AG08396 (cell line): Measurements from ENCODE around the gene HIVEP3.
A peak's percentile ranks its signal among the peaks of the same experiment; 100 is the strongest.

ENCODE experiments used
- DNase-seq: peaks from one replicate; pipeline ENCODE4 v3.0.0; 2012; ENCODE audit warnings: low spot score, mixed read lengths

The HIVEP3 gene

DNA sequence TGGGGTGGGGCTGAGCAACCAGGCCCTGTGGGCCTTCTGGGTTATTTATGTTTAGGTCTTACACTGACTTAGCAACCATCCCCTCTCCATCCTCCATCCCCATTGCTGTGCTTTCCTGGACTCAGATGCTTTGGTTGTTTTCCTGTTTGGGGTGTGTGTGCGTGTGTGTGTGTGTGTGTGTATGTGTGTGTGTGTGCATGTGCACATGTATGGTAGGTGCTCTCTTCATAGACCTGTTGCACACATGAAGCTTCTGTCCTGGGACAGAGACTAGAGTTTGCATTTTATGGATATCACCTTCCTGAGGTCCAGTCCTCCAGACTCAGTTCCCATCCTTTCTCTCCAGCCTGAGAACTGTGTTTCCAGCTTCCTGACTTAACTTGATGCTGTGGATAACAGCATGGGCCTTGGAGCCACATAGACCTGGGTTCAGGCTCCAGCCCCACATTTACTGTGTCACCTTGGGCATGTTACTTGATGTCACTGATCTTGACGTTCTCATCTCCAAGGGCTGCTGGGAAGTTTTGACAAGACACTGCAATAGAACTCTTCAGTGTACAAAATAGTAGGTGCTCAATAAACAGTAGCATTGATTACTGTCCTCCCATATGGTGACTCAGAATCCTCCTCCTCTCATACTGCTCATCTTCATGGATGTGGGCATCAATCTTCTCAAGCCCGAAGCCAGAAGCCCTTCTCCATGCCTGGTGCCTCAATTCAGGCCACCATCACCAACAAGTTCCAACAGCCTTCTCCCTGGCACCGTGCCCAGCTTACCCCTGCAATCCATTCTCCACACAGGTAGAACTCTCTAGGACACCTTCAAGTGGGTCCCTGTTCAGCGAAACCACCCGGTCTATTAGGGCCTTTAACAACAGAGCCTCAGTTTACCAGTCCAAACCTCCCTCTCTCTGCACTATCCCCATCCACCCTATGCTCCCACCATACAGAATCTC lies 252.5 kb downstream of the HIVEP3 start:
- no peak for DNase-seq

DNA sequence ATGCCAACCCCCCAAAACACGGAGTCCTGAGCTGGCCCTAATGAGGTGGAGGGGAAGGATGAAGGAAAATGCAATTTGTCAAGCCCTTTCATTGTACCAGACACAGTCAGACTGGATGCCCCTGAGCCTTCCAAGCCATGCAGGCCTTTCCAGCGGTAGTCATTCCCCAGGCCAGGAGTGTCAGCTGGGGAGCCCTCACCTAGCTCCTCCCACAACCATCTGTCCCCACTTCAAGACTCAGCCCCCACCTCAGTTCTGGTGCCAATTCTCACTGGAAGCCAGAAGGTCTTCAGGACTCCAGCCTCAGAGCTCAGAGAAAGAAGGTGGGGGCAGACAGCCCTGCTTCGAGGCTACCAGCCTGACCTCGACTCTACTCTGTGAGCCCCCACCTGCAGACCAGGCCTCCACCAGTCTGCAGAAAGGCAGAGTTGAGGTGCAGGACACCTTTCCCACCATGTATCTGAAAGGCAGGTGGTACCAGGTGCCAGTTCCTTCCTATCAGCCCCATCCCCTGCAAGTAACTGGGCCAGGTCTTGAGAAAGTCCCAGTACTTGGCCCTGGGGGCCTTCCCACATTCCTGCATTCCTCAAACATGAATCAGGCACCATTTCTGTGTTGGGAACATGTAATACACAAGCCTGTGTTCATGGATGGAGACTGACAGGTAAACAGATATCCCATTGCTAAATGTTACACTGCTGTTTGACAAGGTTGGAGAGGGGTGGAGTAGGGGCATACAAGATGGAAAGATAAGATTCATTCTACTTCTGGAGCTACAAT lies 253.7 kb downstream of the HIVEP3 start:
- DNase-seq, result peak; percentile 52

DNA sequence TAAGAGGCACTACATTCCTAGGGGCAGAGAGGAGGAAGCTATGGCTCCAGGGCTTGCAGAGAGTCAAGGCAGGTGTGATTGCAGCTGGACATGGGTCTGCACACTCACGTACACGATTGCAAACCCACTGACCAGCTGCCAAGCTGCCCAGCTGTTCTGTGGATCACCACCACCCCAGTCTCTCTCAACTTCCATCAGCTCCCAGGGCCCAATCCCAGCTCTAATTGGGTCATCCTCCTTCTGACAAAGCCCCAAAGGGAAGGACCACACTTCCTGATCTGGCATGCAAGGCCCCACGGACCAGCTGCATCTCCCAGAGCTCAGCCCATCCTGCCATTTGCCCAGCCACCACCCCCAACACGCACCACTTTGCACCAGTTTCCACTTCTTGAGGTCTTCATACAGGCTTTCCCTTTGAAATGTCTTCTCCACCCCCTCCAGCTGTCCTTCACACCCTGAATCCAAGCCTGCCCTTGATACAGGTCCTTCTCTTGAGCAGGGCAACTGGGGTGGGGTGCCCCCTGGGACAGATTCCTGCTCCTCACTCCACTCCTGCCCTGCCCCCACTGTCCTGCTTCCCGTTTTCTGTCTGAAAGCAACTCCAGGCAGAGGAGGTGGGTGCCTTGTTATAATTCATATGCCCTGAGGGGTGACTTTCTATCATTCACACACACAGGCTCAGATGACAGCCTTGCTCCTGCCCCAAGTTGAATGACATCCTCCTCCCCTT lies 254.9 kb downstream of the HIVEP3 start:
- DNase-seq, result no peak

DNA sequence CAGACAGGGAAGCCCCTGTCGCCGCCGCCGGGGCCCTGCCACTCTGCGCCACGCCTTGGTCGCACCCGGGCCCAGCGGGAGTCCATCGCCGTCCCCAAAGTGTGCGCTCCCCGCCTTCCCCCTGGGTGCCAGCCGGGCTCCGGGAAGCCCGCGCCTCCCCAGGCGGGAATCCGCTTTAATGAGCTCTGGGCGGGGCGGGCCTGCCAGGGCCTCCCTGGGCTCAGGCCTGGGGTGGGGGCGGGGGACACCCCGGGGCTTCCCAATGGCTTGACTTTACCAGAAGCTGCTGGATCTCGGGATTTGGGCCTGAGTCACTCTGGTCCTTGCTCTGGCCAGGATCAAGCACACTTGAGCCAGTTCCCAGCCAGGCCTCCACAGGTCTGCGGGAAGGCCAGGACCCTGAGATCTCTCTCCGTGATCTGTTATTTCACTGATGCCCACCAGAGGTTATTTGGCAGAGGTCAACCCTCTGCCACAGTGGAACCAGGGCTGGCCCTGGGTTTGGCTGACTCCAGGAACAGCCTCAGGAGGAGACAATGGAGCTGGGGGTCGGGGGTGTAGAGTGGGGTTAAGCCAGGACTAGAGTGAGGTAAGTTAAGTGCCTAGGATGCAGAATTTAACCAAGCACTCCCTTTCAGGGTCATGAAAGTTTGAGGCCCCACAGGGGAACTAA lies 255.8 kb downstream of the HIVEP3 start:
- DNase-seq, result peak; percentile 81

DNA sequence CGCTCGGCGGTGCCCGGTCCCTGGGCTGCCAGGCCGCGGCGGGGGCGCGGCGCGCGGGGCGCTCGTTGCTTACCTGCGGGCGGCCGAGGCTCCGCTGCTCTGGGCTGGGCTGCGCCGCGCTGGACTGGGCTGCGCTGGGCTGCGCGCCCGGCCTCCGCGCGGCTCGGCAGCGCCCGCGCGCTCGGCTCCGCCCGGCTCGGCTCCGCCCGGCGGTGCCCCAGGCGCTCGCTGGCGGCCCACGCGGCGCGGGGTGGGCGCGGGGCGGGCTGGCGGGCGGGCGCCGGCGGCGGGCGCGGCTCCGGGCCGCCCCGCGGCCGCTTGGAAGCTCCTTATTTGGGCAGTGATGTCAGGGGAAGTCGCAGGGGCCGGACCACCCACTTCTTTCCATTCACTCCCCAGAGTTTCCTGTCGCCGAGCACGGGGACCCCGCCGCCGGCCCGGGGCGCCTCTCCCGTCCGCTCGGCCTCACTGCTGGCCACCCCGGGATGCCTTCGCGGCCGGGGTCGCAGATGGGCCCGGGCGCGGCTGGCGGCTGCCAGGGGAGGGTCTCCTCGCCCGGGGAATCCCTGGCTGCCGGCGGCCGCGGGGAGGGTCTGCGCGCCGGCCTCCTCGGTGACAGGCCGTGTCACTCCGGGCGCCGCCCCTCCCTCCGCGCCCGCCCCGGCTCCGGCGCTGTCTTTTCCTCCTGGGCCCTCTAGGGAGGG lies 256.5 kb downstream of the HIVEP3 start:
- peak; percentile 94 for DNase-seq

DNA sequence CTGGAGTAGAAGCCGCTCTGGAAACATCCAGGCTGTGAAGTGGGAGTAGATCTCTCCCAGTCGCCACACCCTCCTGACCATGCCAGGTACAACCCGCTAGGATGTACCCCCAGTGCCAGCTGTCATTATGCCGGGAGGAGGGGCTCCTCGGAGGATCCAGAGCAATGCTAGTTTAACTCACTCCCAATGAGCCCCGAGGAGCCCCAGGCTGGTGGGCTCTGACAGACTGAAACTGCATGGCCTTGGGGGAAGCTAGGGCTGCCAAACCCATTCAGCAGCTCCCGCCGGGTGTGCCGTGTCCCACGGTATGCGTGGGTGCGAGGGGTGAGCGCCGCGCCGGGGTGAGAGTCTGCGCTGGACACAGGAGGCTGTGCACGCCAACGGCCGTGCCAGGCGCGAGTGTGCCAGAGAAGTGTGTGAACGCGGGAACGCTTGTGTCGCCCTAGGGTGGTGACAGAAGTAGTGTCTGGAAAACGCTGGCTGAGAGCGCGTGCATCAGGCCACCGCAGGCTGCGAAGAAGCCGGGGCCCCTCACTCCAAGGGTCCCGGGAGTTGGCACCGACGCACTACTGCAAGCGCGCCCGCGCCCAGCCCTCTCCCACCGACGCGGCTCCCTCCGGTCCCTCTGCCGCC lies 257.2 kb downstream of the HIVEP3 start:
- DNase-seq, result peak; percentile 27

DNA sequence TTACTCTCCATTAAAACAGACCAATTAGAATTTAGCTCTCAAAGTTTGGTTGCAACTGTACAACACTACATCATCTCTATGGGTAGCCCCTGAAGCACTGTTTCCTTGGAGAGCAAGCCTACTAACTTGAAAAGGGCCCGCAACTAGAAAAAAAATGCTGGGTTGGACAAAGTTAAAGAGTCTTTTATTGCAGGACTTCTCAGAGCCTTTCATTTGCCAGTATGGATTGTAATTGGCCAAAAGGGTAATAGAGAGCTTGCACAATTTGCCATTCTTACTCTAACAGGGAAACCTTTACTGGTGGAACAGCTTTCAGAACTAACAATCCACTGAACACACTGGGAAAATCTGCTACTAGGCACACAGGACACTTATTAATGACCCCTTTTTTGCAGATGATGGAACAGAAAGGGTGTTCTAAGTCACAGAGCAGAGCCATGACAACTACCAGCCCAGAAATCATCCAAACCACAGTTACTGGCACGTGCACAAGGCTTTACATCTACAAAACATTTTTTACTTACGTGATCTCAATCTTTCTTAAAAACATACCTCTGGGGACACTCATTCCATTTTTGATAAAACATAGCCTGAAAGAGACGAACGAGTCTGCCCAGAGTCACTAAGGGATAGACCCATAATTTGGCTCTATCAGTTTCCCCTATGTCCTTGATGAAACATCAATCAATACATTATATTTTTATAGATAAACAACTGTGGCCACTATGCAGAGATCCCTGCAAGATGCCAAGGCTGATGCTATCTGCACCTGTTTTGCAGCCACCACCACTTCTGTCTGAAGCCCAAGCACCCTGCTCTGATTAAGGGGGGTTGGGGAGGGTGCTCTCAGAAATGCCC lies 257.9 kb downstream of the HIVEP3 start:
- DNase-seq, result no peak

DNA sequence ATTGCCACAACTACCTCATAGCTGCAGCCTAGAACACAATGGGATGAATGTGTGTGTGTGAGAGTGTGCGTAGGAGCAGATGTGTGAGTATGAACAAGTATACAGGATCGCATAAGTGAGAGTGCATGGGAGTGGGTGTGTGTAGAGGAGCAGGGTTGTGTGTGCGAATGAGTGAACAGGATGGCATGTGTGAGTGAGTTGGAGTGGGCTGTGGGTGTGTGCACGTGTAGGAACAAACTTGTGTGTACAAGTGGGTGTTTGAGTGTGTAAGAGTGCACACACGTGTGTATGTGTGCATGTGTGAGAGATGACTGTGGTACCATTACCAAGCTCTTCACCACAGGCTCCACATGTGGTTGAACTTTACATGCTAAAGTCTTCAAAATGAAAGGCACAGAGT lies 258.8 kb downstream of the HIVEP3 start:
- no peak for DNase-seq

DNA sequence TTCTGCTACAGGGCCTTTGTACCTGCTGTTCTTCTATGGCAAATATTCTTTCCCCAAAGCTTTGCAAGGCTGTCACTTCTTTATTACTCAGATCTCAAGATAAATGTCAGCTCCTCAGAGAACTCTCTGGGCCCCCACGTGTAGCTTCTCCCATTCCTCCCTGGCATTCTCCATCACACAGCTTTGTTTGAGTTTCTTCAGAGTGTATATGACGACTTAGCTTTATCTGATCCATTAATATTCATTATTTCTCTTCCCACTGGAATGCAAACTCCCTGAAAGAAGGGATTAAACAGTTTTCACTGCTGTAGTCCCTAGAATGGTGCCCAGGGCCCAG lies 259.6 kb downstream of the HIVEP3 start:
- no peak for DNase-seq

DNA sequence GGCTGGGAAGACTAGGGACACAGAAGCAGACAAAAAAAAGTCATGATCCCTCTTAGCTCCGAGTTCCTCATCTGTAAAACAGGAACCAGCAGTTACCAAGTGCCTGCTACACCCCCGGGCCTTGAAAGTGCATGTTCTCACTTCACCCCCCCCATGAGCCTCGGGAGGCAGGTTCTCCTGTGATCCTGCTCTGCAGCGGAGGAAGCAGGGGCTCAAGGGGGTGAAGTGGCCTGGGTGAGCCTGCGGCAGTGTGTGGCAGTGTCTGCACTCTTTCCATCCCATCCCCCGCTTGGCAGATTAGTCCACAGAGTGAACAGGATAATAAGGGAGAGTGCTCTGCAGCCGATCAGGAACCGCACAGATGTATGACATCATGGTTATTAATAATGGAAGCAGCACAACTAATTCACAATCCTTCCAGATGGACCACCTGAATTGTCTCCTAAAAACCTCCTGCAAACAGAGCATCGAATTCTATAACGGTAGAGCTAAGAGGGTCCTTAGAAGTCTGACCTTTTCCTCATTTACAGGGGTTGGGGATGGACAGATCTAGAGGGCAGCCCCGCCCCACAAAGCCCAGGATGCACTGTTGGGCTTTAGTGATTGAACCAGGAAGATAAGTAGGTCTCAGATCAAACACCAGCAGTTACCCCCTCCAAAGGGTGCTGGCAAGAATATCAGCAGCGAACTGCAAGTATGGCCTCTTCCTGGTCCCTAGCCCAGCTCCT lies 260.1 kb downstream of the HIVEP3 start:
- DNase-seq, result no peak

DNA sequence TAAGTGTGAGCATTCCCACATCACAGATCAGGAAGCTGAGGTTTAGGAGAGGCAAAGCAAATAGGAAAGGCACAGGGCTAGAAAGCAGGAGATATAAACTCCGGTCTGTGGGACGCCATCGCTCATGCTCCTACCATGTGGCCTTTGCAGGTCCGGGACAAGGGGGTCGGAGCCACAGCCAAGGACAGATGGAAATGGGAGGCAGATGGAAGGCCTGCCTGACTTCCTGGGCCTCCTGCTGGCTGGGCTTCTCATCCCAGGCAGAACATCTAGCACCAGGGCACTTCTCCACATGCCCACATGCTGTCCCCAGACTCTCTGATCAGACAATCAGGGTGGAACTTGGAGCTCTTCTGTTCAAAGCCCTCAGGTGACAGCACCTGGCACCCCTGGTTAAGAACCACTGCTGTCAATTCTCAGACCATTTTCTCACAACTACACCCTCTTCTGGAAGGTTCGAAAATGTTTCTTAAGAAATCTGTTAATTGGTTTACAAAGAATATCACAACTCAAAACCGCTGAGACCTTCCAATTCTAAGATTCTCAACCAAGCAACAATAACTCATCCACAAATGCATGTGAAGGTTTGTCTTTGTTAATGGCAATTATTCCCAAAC lies 260.9 kb downstream of the HIVEP3 start:
- DNase-seq, result no peak

DNA sequence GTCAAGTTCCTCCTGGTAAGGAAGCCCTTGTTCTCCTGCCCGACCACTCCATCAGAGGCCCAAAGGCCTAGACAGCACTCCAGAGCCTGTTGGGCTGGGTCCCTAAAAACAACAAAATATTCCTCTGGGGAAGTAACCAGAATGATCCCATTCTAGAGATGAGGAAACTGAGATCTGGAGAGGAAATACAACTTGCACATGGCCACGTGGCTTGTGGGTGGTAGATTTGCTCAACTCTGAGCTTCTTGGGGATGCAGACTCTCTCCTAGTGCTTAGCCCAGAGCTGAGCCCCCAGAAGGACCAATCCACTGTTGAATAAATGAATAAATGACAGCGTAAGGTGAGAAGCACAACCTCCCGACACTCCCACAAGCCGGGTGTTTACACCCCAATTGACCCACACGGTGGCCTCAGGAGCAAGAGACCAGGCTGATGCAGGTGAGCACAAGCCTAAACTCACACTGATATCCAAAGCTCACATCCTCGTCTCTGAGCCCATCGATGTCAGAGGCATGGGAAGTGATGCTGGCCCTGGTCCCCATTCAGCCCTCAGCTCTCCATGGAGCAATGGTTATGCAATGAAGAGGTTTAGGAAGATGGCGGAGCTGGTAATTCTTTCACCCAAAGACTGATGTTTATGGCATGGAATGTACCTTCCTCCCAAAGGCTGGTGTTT lies 261.8 kb downstream of the HIVEP3 start:
- DNase-seq, result no peak

DNA sequence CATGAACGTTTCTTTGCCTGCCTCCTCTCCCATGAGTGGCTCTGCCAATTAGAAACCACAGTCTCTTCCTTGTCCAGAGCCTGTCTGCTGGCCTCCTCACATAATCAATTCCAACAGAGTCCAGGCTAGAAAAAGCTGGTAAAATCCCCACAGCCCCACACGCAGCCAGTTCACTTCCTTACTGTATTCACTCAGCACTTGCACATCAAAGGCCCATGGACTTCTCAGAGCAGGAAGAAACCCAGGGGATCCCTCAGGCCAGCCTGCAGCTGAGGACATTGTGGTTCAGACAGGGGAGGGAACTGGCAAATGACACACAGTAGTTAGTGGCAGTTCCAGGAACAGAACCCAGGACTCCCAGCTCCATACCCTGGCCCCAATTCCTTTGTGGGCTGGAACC lies 262.7 kb downstream of the HIVEP3 start:
- DNase-seq, result no peak

DNA sequence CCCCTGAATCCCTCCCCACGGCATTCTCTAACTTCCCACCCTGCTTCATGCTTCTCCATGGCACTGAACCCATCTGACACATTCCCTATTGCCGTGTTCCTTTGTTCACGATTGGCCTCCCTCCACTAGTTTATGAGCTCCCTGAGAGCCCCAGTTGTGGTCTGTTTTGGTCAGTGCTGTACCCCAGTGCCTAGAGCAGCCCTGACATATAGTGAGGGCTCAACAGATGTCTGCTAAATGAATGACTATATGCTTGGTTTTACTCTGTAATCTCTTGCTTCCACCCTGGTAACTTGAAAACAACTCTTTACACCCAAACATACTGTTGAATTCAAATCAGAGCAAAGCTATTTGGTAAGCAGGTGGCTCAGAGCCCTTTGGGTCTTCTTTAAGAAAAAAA lies 263.1 kb downstream of the HIVEP3 start:
- DNase-seq, result no peak

DNA sequence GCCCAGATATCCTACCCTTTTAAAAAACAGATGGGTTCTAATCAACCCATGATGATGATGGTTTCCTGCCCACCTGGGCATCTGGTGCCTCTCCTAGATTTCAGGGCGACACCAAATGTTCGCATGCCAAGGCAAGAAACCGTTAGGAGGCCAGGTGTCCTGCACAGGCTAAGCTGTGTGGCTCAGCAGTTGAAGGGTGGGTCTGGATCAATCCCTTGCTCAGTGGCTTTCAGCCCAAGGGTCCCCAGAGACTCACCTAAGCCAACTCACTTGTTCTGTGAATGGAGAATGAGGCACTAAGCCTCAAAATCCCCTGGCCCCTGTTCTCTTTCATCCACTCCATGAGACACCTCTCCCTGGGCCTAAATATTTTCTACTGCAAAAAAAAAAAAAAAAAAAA lies 265.1 kb downstream of the HIVEP3 start:
- no peak for DNase-seq

DNA sequence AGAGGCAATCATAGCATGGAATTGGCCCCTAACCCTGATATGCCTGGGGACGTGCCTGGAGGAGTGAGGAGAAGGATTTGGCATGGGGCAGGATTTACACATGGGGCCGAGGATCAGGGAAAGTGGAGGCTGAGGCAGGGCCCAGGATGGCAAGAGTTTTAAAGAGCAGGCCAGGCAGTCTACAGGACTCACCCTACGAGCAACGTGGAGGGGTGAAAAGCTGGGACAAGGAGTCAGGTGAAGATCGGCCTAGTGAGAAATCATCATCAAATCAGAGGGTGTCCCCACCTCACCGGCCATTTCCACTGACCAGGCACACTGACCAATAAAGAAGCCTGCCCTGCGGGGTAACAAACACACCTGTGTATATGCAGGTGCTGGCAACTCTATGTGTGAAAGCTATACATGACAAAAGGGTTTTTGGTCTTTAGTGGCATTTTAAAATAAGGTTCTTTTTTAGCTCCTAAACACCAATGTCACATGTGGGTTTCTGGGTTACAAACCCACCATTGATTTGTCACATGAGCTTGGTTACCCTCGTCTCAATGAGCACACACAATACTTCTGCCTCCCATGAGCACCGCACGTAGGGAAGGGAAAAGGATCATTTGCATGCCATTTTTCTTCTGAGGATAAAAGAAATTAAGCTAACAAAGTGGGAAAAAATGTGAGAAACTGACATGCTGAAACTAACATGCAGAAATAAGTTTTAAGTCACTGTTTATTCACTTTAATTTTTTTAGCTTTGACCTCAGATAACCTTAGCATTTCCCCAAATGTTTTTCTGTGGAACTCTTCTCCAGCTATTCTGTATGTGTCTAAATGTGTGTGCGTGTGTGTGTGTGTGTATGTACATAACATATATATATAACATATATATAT lies 266.1 kb downstream of the HIVEP3 start:
- no peak for DNase-seq
